ENCODE measurements around the gene ANKS1A.

- TF ChIP-seq, protein P1, sequence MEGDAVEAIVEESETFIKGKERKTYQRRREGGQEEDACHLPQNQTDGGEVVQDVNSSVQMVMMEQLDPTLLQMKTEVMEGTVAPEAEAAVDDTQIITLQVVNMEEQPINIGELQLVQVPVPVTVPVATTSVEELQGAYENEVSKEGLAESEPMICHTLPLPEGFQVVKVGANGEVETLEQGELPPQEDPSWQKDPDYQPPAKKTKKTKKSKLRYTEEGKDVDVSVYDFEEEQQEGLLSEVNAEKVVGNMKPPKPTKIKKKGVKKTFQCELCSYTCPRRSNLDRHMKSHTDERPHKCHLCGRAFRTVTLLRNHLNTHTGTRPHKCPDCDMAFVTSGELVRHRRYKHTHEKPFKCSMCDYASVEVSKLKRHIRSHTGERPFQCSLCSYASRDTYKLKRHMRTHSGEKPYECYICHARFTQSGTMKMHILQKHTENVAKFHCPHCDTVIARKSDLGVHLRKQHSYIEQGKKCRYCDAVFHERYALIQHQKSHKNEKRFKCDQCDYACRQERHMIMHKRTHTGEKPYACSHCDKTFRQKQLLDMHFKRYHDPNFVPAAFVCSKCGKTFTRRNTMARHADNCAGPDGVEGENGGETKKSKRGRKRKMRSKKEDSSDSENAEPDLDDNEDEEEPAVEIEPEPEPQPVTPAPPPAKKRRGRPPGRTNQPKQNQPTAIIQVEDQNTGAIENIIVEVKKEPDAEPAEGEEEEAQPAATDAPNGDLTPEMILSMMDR (IDR thresholded peaks at IDR 0.05) = no peak
- TF ChIP-seq YY1 (IDR thresholded peaks at IDR 0.05; ENCODE audit: low read depth) (no peak), SMC3 (IDR thresholded peaks at IDR 0.05; ENCODE audit: low read depth, low read length) (no peak)
Measured at GRCh38 chr6:35023091-35024000, 134.3 kb downstream of the ANKS1A start.
